Esophagus muscularis mucosa (tissue), 3 donors: ENCODE results near the gene ANGPT4.

Experiments
- CTCF ChIP-seq, 3 experiments: fragments of 200-600 bp in 2 of 3; fragments of 450-650 bp in 1 of 3; sonication (generic) in 2 of 3; IDR thresholded peaks; one replicate each; pipeline ENCODE4 v1.5.1; 2017 to 2019; ENCODE audit warnings: antibody characterized with exemption in 3 of 3, mild to moderate bottlenecking in 2 of 3, moderate library complexity in 1 of 3
- POLR2A ChIP-seq: fragments of 450-650 bp; IDR thresholded peaks from one replicate; pipeline ENCODE4 v1.6.1; 2017; ENCODE audit warnings: antibody characterized with exemption, moderate library complexity, mild to moderate bottlenecking, low read depth

- TF ChIP-seq CTCF (IDR thresholded peaks at IDR 0.05), result no peak
- TF ChIP-seq POLR2A, result no peak
Observed at GRCh38 chr20:878511-879307, 37.4 kb downstream of the ANGPT4 start.
